Mesenchymal stem cell (in vitro differentiated cells and primary cell): Measurements from ENCODE around the gene BRAT1.

Experiments used
- DNase-seq: peaks from one replicate; pipeline ENCODE4 v3.0.0-alpha.2; 2013
- H2AFZ ChIP-seq: one replicate; pipeline ENCODE4 v1.6.1; 2013; ENCODE audit warnings: low read depth, mild to moderate bottlenecking, control low read depth, inconsistent platforms, low read length, moderate library complexity
- H2AK5ac ChIP-seq: 2 replicates; pipeline ENCODE4 v1.6.1; 2013; ENCODE audit warnings: low read length, moderate library complexity, mild to moderate bottlenecking, inconsistent platforms; ENCODE audit not compliant: severe bottlenecking
- H2BK120ac ChIP-seq: one replicate; pipeline ENCODE4 v1.6.1; 2013; ENCODE audit warnings: low read depth, mild to moderate bottlenecking, inconsistent platforms, low read length, moderate library complexity
- H2BK12ac ChIP-seq, 2 experiments: one replicate each; pipeline ENCODE4 v1.6.1; 2013; ENCODE audit warnings: inconsistent platforms in 2 of 2, low read length in 2 of 2, mild to moderate bottlenecking in 2 of 2, moderate library complexity in 2 of 2, control low read depth in 1 of 2
- H2BK15ac ChIP-seq: one replicate; pipeline ENCODE4 v1.6.1; 2013; ENCODE audit warnings: mild to moderate bottlenecking, low read depth, inconsistent platforms; ENCODE audit not compliant: poor library complexity, severe bottlenecking
- H2BK5ac ChIP-seq: 2 replicates; pipeline ENCODE4 v1.6.1; 2013; ENCODE audit warnings: low read depth, mild to moderate bottlenecking, low read length, control low read depth, inconsistent platforms; ENCODE audit not compliant: poor library complexity, severe bottlenecking
- H3K14ac ChIP-seq, 2 experiments: one replicate each; pipeline ENCODE4 v1.6.1; 2013; ENCODE audit warnings: inconsistent platforms in 2 of 2, low read length in 2 of 2, control low read depth in 1 of 2, mild to moderate bottlenecking in 1 of 2, moderate library complexity in 1 of 2
- H3K18ac ChIP-seq, 2 experiments: one replicate each; pipeline ENCODE4 v1.6.1; 2013; ENCODE audit warnings: inconsistent platforms in 2 of 2, low read length in 2 of 2, control low read depth in 1 of 2, low read depth in 1 of 2, mild to moderate bottlenecking in 1 of 2
- H3K23ac ChIP-seq, 2 experiments: one replicate each; pipeline ENCODE4 v1.6.1; 2013; ENCODE audit warnings: inconsistent platforms in 2 of 2, low read length in 2 of 2, mild to moderate bottlenecking in 2 of 2, moderate library complexity in 2 of 2, control low read depth in 1 of 2
- H3K27ac ChIP-seq: 2 replicates; pipeline ENCODE4 v1.5.1; 2013; ENCODE audit warnings: mild to moderate bottlenecking, moderate library complexity, low read length, control low read depth, inconsistent platforms; ENCODE audit not compliant: poor library complexity, severe bottlenecking
- H3K27me3 ChIP-seq, 2 experiments: 2 replicates each; pipeline versions ENCODE4 v1.6.1 to v1.7.0; 2013; ENCODE audit warnings: low read length in 2 of 2, mild to moderate bottlenecking in 2 of 2, moderate library complexity in 2 of 2, control low read depth in 1 of 2, inconsistent platforms in 1 of 2; ENCODE audit not compliant: control insufficient read depth in 1 of 2, insufficient read depth in 1 of 2
- H3K36me3 ChIP-seq, 2 experiments: 2 replicates each; pipeline versions ENCODE4 v1.6.1 to v1.7.0; 2013; ENCODE audit warnings: low read length in 2 of 2, control low read depth in 1 of 2, inconsistent platforms in 1 of 2, low read depth in 1 of 2, mild to moderate bottlenecking in 1 of 2; ENCODE audit not compliant: insufficient read depth in 2 of 2, control insufficient read depth in 1 of 2
- H3K4ac ChIP-seq, 2 experiments: one replicate each; pipeline ENCODE4 v1.6.1; 2013; ENCODE audit warnings: inconsistent platforms in 2 of 2, low read length in 2 of 2, mild to moderate bottlenecking in 2 of 2, moderate library complexity in 2 of 2, control low read depth in 1 of 2, low read depth in 1 of 2
- H3K4me1 ChIP-seq: 2 replicates; pipeline ENCODE4 v1.6.1; 2013; ENCODE audit warnings: low read depth, low read length, control low read depth; ENCODE audit not compliant: control insufficient read depth, insufficient read depth
- H3K4me2 ChIP-seq: 2 replicates; pipeline ENCODE4 v1.6.1; 2013; ENCODE audit warnings: low read length, mild to moderate bottlenecking, inconsistent platforms; ENCODE audit not compliant: poor library complexity, severe bottlenecking
- H3K4me3 ChIP-seq, 2 experiments: 2 replicates each; pipeline versions ENCODE4 v1.5.1 to v1.7.0; 2013; ENCODE audit warnings: low read length in 2 of 2, mild to moderate bottlenecking in 2 of 2, control low read depth in 1 of 2, low read depth in 1 of 2; ENCODE audit not compliant: insufficient read depth in 1 of 2
- H3K79me1 ChIP-seq: replicated peaks from 2 replicates; pipeline ENCODE4 v1.6.1; 2013; ENCODE audit warnings: mild to moderate bottlenecking, control low read depth, low read length, inconsistent platforms; ENCODE audit not compliant: poor library complexity, severe bottlenecking
- H3K9ac ChIP-seq: 2 replicates; pipeline ENCODE4 v1.7.0; 2013; ENCODE audit warnings: mild to moderate bottlenecking, low read length, moderate library complexity
- H3K9me3 ChIP-seq: 2 replicates; pipeline ENCODE4 v1.7.0; 2013; ENCODE audit warnings: mild to moderate bottlenecking, low read length; ENCODE audit not compliant: control insufficient read depth
- H4K8ac ChIP-seq: one replicate; pipeline ENCODE4 v1.6.1; 2013; ENCODE audit warnings: inconsistent platforms, mild to moderate bottlenecking, low read length, moderate library complexity
- H4K91ac ChIP-seq: one replicate; pipeline ENCODE4 v1.6.1; 2013; ENCODE audit warnings: mild to moderate bottlenecking, low read length, inconsistent platforms
- WGBS: methylation state at CpG from one replicate; pipeline ENCODE4 v1.1.7; 2013; ENCODE audit warnings: mixed read lengths; 5-methylcytosine and 5-hydroxymethylcytosine counted together

BRAT1 gene

DNA sequence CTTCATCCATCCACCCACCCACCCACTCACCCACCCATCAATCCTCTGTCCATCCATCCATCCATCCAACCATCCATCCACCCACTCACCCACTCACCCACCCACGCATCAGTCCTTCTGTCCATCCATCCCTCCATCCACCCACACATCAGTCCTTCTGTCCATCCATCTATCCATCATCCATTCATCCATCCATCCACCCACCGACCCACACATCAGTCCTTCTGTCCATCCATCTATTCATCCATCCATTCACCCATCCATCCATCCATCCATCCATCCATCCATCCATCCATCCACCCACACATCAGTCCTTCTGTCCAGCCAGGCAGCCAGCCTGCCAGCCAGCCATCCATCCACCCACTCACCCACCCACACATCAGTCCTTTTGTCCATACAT is 63.3 kb downstream of the BRAT1 start:
- WGBS, result 94% methylated on average over 2 of the region's 2 CpGs
- Histone ChIP-seq H4K91ac (no peak overlapping the region), H3K14ac (no peak overlapping the region), H3K4me1 (peaks cover 11% of the 10 kb centered on the region), H3K4me3 (no peak overlapping the region), H2BK120ac (no peak overlapping the region), H2AFZ (no peak overlapping the region), H2BK5ac (no peak overlapping the region), H2BK15ac (no peak overlapping the region), H3K27me3 (peaks cover 0 to 16% of the 10 kb centered on the region in 2 experiments), H3K23ac (no peak overlapping the region), H2AK5ac (no peak overlapping the region), H3K36me3 (no peaks in the 10 kb centered on the region), H3K27ac (no peak overlapping the region), H3K79me1 (no peaks in the 10 kb centered on the region), H4K8ac (no peak overlapping the region), H3K4ac (no peak overlapping the region), H3K9me3 (no peaks in the 10 kb centered on the region), H3K18ac (no peak overlapping the region), H3K9ac (no peak overlapping the region), H3K4me2 (no peak overlapping the region), H2BK12ac (no peak overlapping the region)
- DNase-seq, result no peak

DNA sequence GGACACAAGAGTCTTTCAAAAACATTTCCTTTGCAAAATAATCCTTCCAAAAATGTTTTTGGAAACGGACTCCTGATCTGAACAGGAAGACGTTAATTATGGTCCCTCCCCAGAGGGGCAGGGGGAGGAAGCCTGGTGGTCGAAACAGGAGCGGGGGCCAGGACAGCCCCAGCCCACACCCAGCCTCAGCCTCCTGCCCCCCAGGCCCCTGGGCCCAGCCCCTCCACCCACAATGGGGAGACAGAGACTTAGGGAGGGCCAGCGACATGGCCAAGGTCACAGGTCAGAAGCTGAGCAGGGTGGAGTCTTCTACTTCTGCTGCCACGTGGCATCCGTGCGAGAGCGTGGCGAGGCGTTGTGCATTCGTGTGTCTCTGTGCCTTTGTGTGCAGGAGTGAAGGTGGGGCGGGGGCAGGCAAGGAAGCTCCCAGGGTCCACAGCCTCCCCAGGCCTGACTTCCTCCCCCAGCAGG is 65.1 kb downstream of the BRAT1 start:
- no peak for DNase-seq
- H3K23ac ChIP-seq, result no peak overlapping the region
- H2BK12ac ChIP-seq, result no peak overlapping the region
- no peak overlapping the region for H2AFZ ChIP-seq
- H3K4me1 ChIP-seq, result peaks cover 11% of the 10 kb centered on the region
- H3K27me3 ChIP-seq, result peaks cover 0 to 9% of the 10 kb centered on the region in 2 experiments
- H3K14ac ChIP-seq, result no peak overlapping the region
- no peak overlapping the region for H4K8ac ChIP-seq
- 78% methylated on average over 12 of the region's 13 CpGs for WGBS
- H3K36me3 ChIP-seq, result no peaks in the 10 kb centered on the region
- H2BK120ac ChIP-seq, result no peak overlapping the region
- no peak overlapping the region for H3K9ac ChIP-seq
- no peak overlapping the region for H2BK15ac ChIP-seq
- H3K27ac ChIP-seq, result no peak overlapping the region
- H3K4me3 ChIP-seq, result no peak overlapping the region
- H3K79me1 ChIP-seq, result no peaks in the 10 kb centered on the region
- no peak overlapping the region for H3K4me2 ChIP-seq
- H2AK5ac ChIP-seq, result no peak overlapping the region
- H2BK5ac ChIP-seq, result no peak overlapping the region
- no peak overlapping the region for H4K91ac ChIP-seq
- no peak overlapping the region for H3K4ac ChIP-seq
- no peak overlapping the region for H3K18ac ChIP-seq
- H3K9me3 ChIP-seq, result no peaks in the 10 kb centered on the region

DNA sequence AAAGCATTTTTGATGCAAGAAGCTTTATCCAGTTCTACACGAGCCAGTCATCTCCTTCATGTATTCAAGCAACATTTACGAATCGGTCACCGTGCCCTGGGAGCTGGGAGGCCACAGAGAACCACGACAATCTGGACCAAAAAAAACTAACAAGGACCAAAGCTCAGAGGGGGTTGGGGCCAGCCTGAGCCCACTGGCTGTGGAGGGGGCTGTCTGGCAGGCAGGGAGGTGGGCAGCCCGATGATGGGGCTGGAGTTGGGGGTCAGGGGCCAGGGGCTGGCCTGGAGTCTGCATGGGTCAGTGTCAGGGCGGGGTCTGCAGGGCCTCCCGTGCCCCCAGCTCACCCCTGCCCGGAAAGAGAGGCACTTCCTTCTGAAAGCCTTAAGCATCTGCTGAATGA is 66.6 kb downstream of the BRAT1 start:
- no peak overlapping the region for H3K4ac ChIP-seq
- no peak overlapping the region for H4K8ac ChIP-seq
- no peak overlapping the region for H3K14ac ChIP-seq
- no peak overlapping the region for H4K91ac ChIP-seq
- H3K9ac ChIP-seq, result no peak overlapping the region
- H2AK5ac ChIP-seq, result no peak overlapping the region
- H3K4me3 ChIP-seq, result no peak overlapping the region
- no peak overlapping the region for H2BK5ac ChIP-seq
- H3K23ac ChIP-seq, result no peak overlapping the region
- H3K27me3 ChIP-seq, result peaks cover 0 to 10% of the 10 kb centered on the region in 2 experiments
- peak overlapping the region; percentile 2 for H2BK15ac ChIP-seq
- 63% methylated on average over 9 of the region's 9 CpGs for WGBS
- no peak overlapping the region for H3K18ac ChIP-seq
- no peaks in the 10 kb centered on the region for H3K9me3 ChIP-seq
- no peaks in the 10 kb centered on the region for H3K36me3 ChIP-seq
- H2BK120ac ChIP-seq, result no peak overlapping the region
- H3K4me1 ChIP-seq, result peaks cover 11% of the 10 kb centered on the region
- H3K4me2 ChIP-seq, result no peak overlapping the region
- no peaks in the 10 kb centered on the region for H3K79me1 ChIP-seq
- H2BK12ac ChIP-seq, result no peak overlapping the region
- no peak overlapping the region for H3K27ac ChIP-seq
- no peak overlapping the region for H2AFZ ChIP-seq
- DNase-seq, result no peak

DNA sequence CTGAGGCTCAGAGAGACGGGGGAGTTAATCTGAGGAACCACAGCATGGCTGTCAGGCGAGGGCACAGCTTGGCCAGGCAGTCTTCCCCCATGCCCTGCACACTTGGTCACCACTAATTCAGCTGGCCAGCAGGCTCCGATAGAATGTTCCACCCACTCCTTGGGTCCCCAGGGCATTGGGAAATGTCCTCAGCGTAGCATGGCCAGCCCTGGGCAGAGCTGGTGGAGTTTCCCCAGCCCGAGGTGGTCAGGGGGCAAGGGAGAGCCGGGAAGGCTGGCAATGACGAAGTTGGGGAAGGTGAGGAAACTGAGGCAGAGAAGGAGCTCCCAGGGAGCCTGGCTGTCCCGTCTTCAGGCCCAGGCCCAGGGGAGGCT is 67.1 kb downstream of the BRAT1 start:
- Histone ChIP-seq H3K27me3 (peaks cover 0 to 10% of the 10 kb centered on the region in 2 experiments), H2BK5ac (no peak overlapping the region), H4K91ac (no peak overlapping the region), H3K23ac (no peak overlapping the region), H3K27ac (no peak overlapping the region), H2BK120ac (no peak overlapping the region), H3K4me3 (no peak overlapping the region), H3K4me2 (no peak overlapping the region), H3K14ac (no peak overlapping the region), H2AK5ac (no peak overlapping the region), H3K79me1 (no peaks in the 10 kb centered on the region), H3K4ac (no peak overlapping the region), H3K36me3 (no peaks in the 10 kb centered on the region), H3K9ac (no peak overlapping the region), H3K9me3 (peaks cover 2% of the 10 kb centered on the region), H2AFZ (no peak overlapping the region), H4K8ac (no peak overlapping the region), H2BK12ac (no peak overlapping the region), H3K18ac (no peak overlapping the region), H3K4me1 (peaks cover 10% of the 10 kb centered on the region), H2BK15ac (no peak overlapping the region)
- 76% methylated on average over 8 of the region's 8 CpGs for WGBS
- peak; percentile 23 for DNase-seq
